A549 (cell line): Measurements from ENCODE around the gene AGRN. TPM values are rescaled to one million over a fixed set of nuclear protein-coding genes. Genes with fewer than 3 reads are reported as not detected.

Source experiments
- ATAC-seq, 2 experiments: fragments of 200-7000 bp in 1 of 2; fragments of >200 bp in 1 of 2; cut with Nextera tagmentation in 1 of 2; cut with Tn5 transposase in 1 of 2; 3 replicates each; pipeline versions ENCODE4 v1.8.0 to v1.9.1; 2018 to 2020; ENCODE audit warnings: mild to moderate bottlenecking in 1 of 2, moderate library complexity in 1 of 2
- CTCF ChIA-PET: fragments of 300-600 bp; sonication (Branson Sonifier 250); formaldehyde crosslinking; extraction: SDS; loops from one replicate; lab custom pipeline; 2021; ENCODE audit warnings: antibody characterized with exemption, inconsistent platforms; lab: Yijun Ruan, JAX
- POLR2A ChIA-PET: fragments of 350-600 bp; formaldehyde crosslinking; extraction: SDS; loops from one replicate; lab custom pipeline; 2021; ENCODE audit warnings: antibody characterized with exemption, inconsistent platforms; lab: Yijun Ruan, JAX
- DNase-seq, 2 experiments: peaks; one replicate each; pipeline versions ENCODE4 v3.0.0 to v3.0.0-alpha.2; 2011 to 2016; ENCODE audit warnings: low read depth in 1 of 2, low spot score in 1 of 2
- FAIRE-seq: peaks from 2 replicates; lab custom pipeline; 2011; peaks lifted over from hg19 to GRCh38; lab: Jason Lieb, UNC
- H3K27ac ChIP-seq, 2 experiments: fragments of >200 bp; sonication (Bioruptor Twin); formaldehyde crosslinking; 3 replicates each; pipeline ENCODE4 v1.5.1; 2016 to 2017
- H3K4me1 ChIP-seq: fragments of >200 bp; sonication (Bioruptor Twin); formaldehyde crosslinking; 3 replicates; pipeline ENCODE4 v1.6.1; 2016
- H3K4me2 ChIP-seq: fragments of >200 bp; sonication (Bioruptor Twin); formaldehyde crosslinking; 3 replicates; pipeline ENCODE4 v1.6.1; 2016
- H3K4me3 ChIP-seq: fragments of >200 bp; sonication (Bioruptor Twin); formaldehyde crosslinking; 3 replicates; pipeline ENCODE4 v1.5.1; 2016
- H3K9me3 ChIP-seq: fragments of >200 bp; sonication (Bioruptor Twin); formaldehyde crosslinking; 3 replicates; pipeline ENCODE4 v1.6.1; 2016
- BHLHE40 ChIP-seq: IDR thresholded peaks from 2 replicates; pipeline ENCODE4 v1.6.1; 2012; ENCODE audit warnings: low read depth, low read length, inconsistent platforms
- CBX2 ChIP-seq: fragments of 200-600 bp; sonication (generic); IDR thresholded peaks from 2 replicates; pipeline ENCODE4 v1.6.1; 2016; ENCODE audit warnings: low read depth, mild to moderate bottlenecking, borderline replicate concordance
- CBX8 ChIP-seq: fragments of 200-600 bp; sonication (generic); IDR thresholded peaks from 2 replicates; pipeline ENCODE4 v1.6.1; 2016
- CHD4 ChIP-seq: fragments of 200-600 bp; sonication (generic); IDR thresholded peaks from 2 replicates; pipeline ENCODE4 v1.6.1; 2016; ENCODE audit warnings: antibody characterized with exemption, mild to moderate bottlenecking, borderline replicate concordance
- EHF ChIP-seq: fragments of 250-450 bp; sonication (Bioruptor Pico); IDR thresholded peaks from 2 replicates; pipeline ENCODE4 v1.5.0; 2020; ENCODE audit warnings: mild to moderate bottlenecking
- EHMT2 ChIP-seq: fragments of 200-600 bp; sonication (generic); IDR thresholded peaks from 2 replicates; pipeline ENCODE4 v1.6.1; 2016; ENCODE audit warnings: antibody characterized with exemption, low read depth, mild to moderate bottlenecking, moderate library complexity
- ESRRA ChIP-seq: fragments of 150-350 bp; IDR thresholded peaks from 2 replicates; pipeline ENCODE4 v1.6.1; 2014; ENCODE audit warnings: mild to moderate bottlenecking, low read length, borderline replicate concordance
- FOSB ChIP-seq: fragments of 250-450 bp; sonication (Bioruptor Pico); IDR thresholded peaks from 2 replicates; pipeline ENCODE4 v1.5.0; 2020; ENCODE audit warnings: mild to moderate bottlenecking, moderate library complexity
- FOSL2 ChIP-seq, 2 experiments: fragments of 450-650 bp in 1 of 2; fragments of >200 bp in 1 of 2; sonication (Bioruptor Twin) in 1 of 2; formaldehyde crosslinking; IDR thresholded peaks; 2 replicates each; pipeline versions ENCODE4 v1.5.0 to v1.6.1; 2016 to 2020; ENCODE audit warnings: mild to moderate bottlenecking in 1 of 2, moderate library complexity in 1 of 2
- HEYL ChIP-seq: fragments of 250-450 bp; sonication (Bioruptor Pico); IDR thresholded peaks from 2 replicates; pipeline ENCODE4 v1.8.0; 2021; ENCODE audit warnings: mild to moderate bottlenecking, moderate library complexity
- HOXA7 ChIP-seq: fragments of 250-450 bp; sonication (Bioruptor Pico); IDR thresholded peaks from 2 replicates; pipeline ENCODE4 v1.5.0; 2020; ENCODE audit warnings: mild to moderate bottlenecking, moderate library complexity
- HOXB13 ChIP-seq: fragments of 250-450 bp; sonication (Bioruptor Pico); IDR thresholded peaks from 2 replicates; pipeline ENCODE4 v1.5.0; 2020; ENCODE audit warnings: low read depth, mild to moderate bottlenecking, moderate library complexity
- JUN ChIP-seq, 2 experiments: fragments of >200 bp; sonication (Bioruptor Twin); formaldehyde crosslinking; IDR thresholded peaks; 2 replicates in 1 of 2; 3 replicates in 1 of 2; pipeline ENCODE4 v1.6.1; 2016 to 2017
- JUNB ChIP-seq: fragments of >200 bp; sonication (Bioruptor Twin); formaldehyde crosslinking; IDR thresholded peaks from 2 replicates; pipeline ENCODE4 v1.6.1; 2016
- MAFK ChIP-seq: fragments of 450-650 bp; IDR thresholded peaks from 2 replicates; pipeline ENCODE4 v1.6.1; 2014; ENCODE audit not compliant: partially characterized antibody
- MYC ChIP-seq: IDR thresholded peaks from 2 replicates; pipeline ENCODE4 v1.6.1; 2012; ENCODE audit warnings: mild to moderate bottlenecking, inconsistent platforms, low read length, improper control_type of control experiment, borderline replicate concordance
- NR3C1 ChIP-seq: fragments of >200 bp; sonication (Bioruptor Twin); formaldehyde crosslinking; IDR thresholded peaks from 3 replicates; pipeline ENCODE4 v1.6.1; 2017
- RCOR1 ChIP-seq: fragments of 150-350 bp; IDR thresholded peaks from 2 replicates; pipeline ENCODE4 v1.6.1; 2014; ENCODE audit warnings: antibody characterized with exemption, low read length, low read depth
- RFX5 ChIP-seq: fragments of 450-650 bp; IDR thresholded peaks from 2 replicates; pipeline ENCODE4 v1.7.1; 2014; ENCODE audit warnings: antibody characterized with exemption, mild to moderate bottlenecking, moderate library complexity
- ZC3H11A ChIP-seq: fragments of 450-650 bp; IDR thresholded peaks from 2 replicates; pipeline ENCODE4 v1.6.1; 2014; ENCODE audit warnings: antibody characterized with exemption, mild to moderate bottlenecking
- ZSCAN20 ChIP-seq: fragments of 250-450 bp; sonication (Bioruptor Pico); IDR thresholded peaks from 2 replicates; pipeline ENCODE4 v1.8.0; 2022; ENCODE audit warnings: mild to moderate bottlenecking, moderate library complexity
- WGBS: methylation state at CpG from one replicate; pipeline ENCODE4 v1.1.6; 2017; ENCODE audit errors: missing lambda C conversion rate; 5-methylcytosine and 5-hydroxymethylcytosine counted together
- polyA plus RNA-seq, 4 experiments: library from polyadenylated mRNA; depleted of rRNA in 3 of 4; stranded (reverse); fragments of >200 nt; fragmentation: RNase III in 1 of 4; extraction: RNeasy Plus Mini Kit Qiagen cat#74134 plus additional on column Dnase treatment in 1 of 4; gene quantifications; 2 replicates in 3 of 4; 3 replicates in 1 of 4; pipeline ENCODE4 v1.2.3, GENCODE V29; 2011 to 2017
- TF ChIP-seq, protein P1 (sequence below): fragments of 250-450 bp; sonication (Bioruptor Pico); IDR thresholded peaks from 2 replicates; pipeline ENCODE4 v1.5.0; 2021; ENCODE audit warnings: mild to moderate bottlenecking, moderate library complexity, borderline replicate concordance
- TF ChIP-seq, protein P2 (sequence below): IDR thresholded peaks from 2 replicates; pipeline ENCODE4 v1.6.1; 2012
- TF ChIP-seq, protein P3 (sequence below): fragments of >200 bp; sonication (Bioruptor Twin); formaldehyde crosslinking; IDR thresholded peaks from 3 replicates; pipeline ENCODE4 v1.6.1; 2016
- TF ChIP-seq, protein P4 (sequence below): IDR thresholded peaks from 2 replicates; pipeline ENCODE4 v1.6.1; 2012
- TF ChIP-seq, protein P5 (sequence below): fragments of >200 bp; sonication (Bioruptor Twin); formaldehyde crosslinking; IDR thresholded peaks from 2 replicates; pipeline ENCODE4 v1.6.1; 2016

AGRN gene
- polyA plus RNA-seq, 2 of the 4 experiments (the other 2 are of a cell fraction) = 23.9 to 90.9 TPM

DNA sequence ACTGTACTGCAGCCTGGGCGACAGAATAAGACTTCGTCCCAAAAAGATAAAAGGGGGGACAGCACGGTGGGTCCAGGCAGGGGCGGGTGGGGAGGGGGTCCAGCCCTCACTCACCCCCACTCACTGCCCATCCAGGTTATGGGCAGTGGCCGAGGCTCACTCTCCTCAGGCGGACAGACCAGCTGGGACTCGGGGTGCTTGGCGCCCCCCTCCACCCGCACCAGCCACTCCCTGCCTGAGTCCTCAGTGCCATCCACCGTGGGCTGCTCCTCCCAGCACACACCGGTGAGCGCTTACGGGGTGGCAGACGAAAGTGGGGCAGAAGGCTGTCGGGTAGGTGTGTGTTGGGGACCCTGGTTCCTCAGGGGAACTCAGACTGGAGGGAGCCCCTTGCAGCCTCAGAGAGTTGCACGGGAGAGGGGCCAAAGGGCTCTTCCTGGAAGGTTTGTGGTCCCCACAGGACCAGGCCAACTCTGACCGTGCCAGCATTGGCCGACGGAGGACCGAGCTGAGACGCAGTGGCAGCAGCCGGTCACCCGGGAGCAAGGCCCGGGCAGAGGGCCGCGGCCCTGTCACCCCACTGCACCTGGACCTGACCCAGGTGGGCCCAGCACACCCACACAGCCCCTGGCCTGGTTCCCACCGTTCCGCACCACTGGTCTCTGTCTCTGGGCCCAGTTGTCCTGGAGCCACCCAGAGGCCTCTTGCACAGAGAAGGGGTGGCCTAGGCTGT is 47.0 kb upstream of the AGRN start:
- ATAC-seq (no peak), FAIRE-seq (no peak), DNase-seq (no peak)
- H3K27ac ChIP-seq = no peak overlapping the region
- H3K4me1 ChIP-seq = peaks cover 7% of the 10 kb centered on the region; the same call in 1 of the 3 replicates
- 96% methylated on average over 7 of the region's 28 CpGs for WGBS
- no peak overlapping the region for H3K4me2 ChIP-seq
- CTCF ChIA-PET = interaction anchor here (3.7 kb wide), 1 partner anchor 32 kb away, joined by 26 read pairs; no protein-coding TSS in a partner anchor
- H3K4me3 ChIP-seq = no peak overlapping the region
- TF ChIP-seq NR3C1 (no peak), HEYL (CRISPR knock-in tag) (no peak), ESRRA (no peak), MYC (no peak), JUN (IDR thresholded peaks at IDR 0.05) (no peak), CBX8 (no peak), HOXA7 (CRISPR knock-in tag) (no peak), RCOR1 (no peak)
- TF ChIP-seq, protein P1, sequence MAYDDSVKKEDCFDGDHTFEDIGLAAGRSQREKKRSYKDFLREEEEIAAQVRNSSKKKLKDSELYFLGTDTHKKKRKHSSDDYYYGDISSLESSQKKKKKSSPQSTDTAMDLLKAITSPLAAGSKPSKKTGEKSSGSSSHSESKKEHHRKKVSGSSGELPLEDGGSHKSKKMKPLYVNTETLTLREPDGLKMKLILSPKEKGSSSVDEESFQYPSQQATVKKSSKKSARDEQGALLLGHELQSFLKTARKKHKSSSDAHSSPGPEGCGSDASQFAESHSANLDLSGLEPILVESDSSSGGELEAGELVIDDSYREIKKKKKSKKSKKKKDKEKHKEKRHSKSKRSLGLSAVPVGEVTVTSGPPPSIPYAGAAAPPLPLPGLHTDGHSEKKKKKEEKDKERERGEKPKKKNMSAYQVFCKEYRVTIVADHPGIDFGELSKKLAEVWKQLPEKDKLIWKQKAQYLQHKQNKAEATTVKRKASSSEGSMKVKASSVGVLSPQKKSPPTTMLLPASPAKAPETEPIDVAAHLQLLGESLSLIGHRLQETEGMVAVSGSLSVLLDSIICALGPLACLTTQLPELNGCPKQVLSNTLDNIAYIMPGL (CRISPR knock-in tag) = no peak
- TF ChIP-seq, all 56 proteins: peak for 0
- H3K9me3 ChIP-seq = no peaks in the 10 kb centered on the region
- POLR2A ChIA-PET = no interaction called here

DNA sequence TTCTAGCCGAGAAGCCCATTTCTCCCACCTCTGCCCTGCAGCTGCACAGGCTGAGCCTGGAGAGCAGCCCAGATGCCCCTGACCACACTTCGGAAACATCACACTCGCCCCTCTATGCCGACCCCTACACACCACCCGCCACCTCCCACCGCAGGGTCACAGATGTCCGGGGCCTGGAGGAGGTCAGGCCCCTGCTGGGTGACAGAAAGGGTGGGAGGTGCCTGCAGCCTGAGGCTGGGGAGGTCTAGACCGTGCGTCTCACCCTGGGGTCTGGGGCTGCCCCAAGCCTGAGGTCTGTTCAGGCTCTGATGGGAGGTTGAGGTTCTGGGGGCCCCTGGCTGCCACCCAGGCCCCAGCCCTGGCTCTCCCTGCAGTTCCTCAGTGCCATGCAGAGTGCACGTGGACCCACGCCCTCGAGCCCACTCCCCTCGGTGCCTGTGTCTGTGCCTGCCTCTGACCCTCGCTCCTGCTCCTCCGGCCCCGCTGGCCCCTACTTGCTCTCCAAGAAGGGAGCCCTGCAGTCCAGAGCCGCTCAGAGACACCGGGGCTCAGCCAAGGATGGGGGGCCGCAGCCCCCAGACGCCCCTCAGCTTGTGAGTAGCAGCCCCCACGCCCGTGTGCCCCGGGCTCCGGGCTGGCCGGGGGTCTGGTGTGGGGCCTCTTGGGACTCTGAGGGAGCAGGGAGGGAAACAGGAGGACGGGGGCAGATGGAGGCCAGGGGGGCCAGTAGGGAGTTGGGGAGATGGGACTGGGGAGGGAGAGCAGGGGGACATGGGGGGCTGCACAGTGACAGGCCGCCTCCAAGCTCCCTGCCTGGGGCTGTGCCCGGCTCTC is 46.2 kb upstream of the AGRN start:
- ATAC-seq (no peak), DNase-seq (no peak), FAIRE-seq (no peak)
- Histone ChIP-seq H3K9me3 (no peaks in the 10 kb centered on the region), H3K27ac (no peak overlapping the region), H3K4me1 (peaks cover 7% of the 10 kb centered on the region; the same call in 1 of the 3 replicates), H3K4me3 (no peak overlapping the region), H3K4me2 (no peak overlapping the region)
- no peak for TF ChIP-seq MAFK
- no peak for TF ChIP-seq RFX5
- TF ChIP-seq, protein P2, sequence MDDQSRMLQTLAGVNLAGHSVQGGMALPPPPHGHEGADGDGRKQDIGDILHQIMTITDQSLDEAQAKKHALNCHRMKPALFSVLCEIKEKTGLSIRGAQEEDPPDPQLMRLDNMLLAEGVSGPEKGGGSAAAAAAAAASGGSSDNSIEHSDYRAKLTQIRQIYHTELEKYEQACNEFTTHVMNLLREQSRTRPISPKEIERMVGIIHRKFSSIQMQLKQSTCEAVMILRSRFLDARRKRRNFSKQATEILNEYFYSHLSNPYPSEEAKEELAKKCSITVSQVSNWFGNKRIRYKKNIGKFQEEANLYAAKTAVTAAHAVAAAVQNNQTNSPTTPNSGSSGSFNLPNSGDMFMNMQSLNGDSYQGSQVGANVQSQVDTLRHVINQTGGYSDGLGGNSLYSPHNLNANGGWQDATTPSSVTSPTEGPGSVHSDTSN = no peak
- TF ChIP-seq ESRRA = no peak
- no peak for TF ChIP-seq CBX2
- no peak for TF ChIP-seq EHF (CRISPR knock-in tag)
- TF ChIP-seq, protein P3, sequence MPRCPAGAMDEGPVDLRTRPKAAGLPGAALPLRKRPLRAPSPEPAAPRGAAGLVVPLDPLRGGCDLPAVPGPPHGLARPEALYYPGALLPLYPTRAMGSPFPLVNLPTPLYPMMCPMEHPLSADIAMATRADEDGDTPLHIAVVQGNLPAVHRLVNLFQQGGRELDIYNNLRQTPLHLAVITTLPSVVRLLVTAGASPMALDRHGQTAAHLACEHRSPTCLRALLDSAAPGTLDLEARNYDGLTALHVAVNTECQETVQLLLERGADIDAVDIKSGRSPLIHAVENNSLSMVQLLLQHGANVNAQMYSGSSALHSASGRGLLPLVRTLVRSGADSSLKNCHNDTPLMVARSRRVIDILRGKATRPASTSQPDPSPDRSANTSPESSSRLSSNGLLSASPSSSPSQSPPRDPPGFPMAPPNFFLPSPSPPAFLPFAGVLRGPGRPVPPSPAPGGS = no peak
- TF ChIP-seq, protein P4, sequence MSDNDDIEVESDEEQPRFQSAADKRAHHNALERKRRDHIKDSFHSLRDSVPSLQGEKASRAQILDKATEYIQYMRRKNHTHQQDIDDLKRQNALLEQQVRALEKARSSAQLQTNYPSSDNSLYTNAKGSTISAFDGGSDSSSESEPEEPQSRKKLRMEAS = no peak
- no peak for TF ChIP-seq EHMT2
- TF ChIP-seq HOXB13 (CRISPR knock-in tag) = no peak
- TF ChIP-seq NR3C1 = no peak
- no peak for TF ChIP-seq CBX8
- no peak for TF ChIP-seq CHD4
- no peak for TF ChIP-seq ZSCAN20 (CRISPR knock-in tag)
- TF ChIP-seq FOSB (CRISPR knock-in tag) = no peak
- no peak for TF ChIP-seq JUNB
- no peak for TF ChIP-seq ZC3H11A
- TF ChIP-seq, protein P5, sequence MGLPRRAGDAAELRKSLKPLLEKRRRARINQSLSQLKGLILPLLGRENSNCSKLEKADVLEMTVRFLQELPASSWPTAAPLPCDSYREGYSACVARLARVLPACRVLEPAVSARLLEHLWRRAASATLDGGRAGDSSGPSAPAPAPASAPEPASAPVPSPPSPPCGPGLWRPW = no peak
- no peak for TF ChIP-seq FOSL2 (IDR thresholded peaks at IDR 0.05)
- no peak for TF ChIP-seq FOSL2 (CRISPR knock-in tag; IDR thresholded peaks at IDR 0.05)
- TF ChIP-seq BHLHE40 = no peak
- ChIA-PET CTCF (interaction anchor here (2.7 to 3.7 kb wide), 2 partner anchors 33 to 69 kb away, joined by 11 to 26 read pairs; no protein-coding TSS in a partner anchor), POLR2A (no interaction called here)
- WGBS = 87% methylated on average over 14 of the region's 28 CpGs
